T-helper 1 cell (primary cell): ENCODE measurements around the gene UPK1A.
"Not testable (repeated sequence)": the region's sequence is repeated elsewhere in the genome, so short reads cannot be mapped to it uniquely, and the experiment has no call there.

Experiments used
- DNase-seq, 5 donors: peaks; one replicate each; pipeline ENCODE4 v3.0.0-alpha.2; 2012 to 2020

The UPK1A gene

DNA sequence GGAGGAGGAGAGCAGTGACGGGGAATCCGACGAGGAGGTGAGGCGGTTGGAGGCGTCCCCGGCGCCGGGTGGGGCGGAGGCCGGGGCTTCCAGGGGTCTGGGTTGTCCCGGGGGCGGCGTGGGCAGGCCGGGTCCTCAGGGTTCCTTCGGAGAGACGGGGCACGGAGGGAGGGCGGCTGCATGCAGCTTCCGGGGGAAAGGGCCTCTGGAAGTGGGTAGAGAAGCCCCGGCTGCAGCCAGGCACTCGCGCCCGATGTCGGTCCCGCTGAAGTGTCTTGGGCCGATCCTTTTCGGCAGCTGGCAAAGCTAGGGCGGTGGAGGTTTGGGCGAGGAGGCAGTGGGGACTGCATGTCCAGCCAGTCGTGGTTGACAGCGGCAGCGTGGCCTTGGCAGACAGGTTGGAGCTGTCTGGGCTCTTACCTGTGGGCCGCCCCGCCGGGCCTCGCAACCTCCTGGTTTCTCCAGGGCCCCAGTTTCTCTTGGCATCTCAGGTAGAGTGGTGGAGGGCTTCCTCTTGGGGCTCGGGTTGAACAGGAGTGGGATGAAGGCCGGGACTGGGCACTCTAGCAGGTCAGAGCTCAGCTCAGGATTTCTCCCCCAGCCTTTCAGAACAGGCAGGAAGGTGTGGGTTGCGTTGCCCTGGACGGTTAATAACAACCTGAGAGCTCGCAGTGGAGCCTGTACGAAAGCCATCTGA is 52.2 kb downstream of the UPK1A start:
- DNase-seq, result peak in 3 of 5 donors; percentile 32 to 51 (median 37)

DNA sequence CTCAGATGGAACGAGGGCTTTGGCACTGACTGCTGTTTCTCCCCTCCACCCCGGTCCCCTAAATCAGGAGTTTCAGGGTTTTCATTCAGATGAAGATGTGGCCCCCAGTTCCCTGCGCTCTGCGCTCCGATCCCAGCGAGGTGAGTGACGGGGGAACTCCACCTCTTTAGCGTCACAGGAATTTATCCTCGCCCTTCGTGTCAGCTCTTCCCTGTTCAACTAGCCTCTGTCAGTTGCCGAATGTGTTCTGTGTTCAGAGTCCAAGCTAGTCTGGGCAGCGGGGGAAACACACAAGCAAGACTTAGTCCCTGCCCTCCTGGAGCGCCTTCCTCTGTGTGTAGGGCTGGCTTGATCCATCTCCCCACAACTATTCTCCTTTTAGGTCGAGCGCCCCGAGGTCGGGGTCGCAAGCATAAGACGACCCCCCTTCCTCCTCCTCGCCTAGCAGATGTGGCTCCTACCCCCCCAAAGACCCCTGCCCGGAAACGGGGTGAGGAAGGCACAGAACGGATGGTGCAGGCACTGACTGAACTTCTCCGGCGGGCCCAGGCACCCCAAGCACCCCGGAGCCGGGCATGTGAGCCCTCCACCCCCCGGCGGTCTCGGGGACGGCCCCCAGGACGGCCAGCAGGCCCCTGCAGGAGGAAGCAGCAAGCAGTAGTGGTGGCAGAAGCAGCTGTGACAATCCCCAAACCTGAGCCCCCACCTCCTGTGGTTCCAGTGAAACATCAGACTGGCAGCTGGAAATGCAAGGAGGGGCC is 53.3 kb downstream of the UPK1A start:
- DNase-seq, result no peak

DNA sequence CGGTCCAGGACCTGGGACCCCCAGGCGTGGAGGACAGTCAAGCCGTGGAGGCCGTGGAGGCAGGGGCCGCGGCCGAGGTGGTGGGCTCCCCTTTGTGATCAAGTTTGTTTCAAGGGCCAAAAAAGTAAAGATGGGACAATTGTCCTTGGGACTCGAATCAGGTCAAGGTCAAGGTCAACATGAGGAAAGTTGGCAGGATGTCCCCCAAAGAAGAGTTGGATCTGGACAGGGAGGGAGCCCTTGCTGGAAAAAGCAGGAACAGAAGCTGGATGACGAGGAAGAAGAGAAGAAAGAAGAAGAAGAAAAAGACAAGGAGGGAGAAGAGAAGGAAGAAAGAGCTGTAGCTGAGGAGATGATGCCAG is 53.8 kb downstream of the UPK1A start:
- no peak for DNase-seq

DNA sequence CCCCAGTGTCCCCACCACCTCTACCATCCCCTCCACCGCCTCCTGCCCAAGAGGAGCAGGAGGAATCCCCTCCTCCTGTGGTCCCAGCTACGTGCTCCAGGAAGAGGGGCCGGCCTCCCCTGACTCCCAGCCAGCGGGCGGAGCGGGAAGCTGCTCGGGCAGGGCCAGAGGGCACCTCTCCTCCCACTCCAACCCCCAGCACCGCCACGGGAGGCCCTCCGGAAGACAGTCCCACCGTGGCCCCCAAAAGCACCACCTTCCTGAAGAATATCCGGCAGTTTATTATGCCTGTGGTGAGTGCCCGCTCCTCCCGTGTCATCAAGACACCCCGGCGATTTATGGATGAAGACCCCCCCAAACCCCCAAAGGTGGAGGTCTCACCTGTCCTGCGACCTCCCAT is 54.3 kb downstream of the UPK1A start:
- no peak for DNase-seq

DNA sequence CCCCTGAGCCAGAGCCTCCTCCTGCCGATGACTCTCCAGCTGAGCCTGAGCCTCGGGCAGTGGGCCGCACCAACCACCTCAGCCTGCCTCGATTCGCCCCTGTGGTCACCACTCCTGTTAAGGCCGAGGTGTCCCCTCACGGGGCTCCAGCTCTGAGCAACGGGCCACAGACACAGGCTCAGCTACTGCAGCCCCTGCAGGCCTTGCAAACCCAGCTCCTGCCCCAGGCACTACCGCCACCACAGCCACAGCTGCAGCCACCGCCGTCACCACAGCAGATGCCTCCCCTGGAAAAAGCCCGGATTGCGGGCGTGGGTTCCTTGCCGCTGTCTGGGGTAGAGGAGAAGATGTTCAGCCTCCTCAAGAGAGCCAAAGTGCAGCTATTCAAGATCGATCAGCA is 55.1 kb downstream of the UPK1A start:
- DNase-seq, result no peak

DNA sequence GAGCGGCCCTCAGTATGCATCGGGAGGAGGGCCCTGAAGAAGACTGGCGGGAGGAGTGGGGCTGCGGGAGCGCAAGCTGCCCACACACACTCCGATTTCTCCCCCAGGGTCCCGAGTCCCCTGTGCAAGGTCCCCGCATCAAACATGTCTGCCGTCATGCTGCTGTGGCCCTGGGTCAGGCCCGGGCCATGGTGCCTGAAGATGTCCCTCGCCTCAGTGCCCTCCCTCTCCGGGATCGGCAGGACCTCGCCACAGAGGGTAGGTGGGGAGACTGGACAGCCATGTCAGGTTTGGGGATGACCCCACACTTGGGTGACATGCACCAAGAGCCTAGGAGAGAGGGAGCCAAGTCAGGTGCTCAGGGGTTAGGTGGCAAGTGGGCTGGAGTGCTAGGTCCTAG is 56.1 kb downstream of the UPK1A start:
- no peak for DNase-seq

DNA sequence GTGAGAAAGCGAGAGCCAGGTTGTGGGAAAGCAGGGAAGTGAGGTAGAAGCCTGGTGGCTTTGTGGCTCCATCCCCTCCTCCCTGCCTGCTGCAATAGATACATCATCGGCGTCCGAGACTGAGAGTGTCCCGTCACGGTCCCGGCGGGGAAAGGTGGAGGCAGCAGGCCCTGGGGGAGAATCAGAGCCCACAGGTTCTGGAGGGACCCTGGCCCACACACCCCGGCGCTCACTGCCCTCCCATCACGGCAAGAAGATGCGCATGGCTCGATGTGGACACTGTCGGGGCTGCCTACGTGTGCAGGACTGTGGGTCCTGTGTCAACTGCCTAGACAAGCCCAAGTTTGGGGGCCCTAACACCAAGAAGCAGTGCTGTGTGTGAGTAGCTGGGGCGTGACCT is 56.6 kb downstream of the UPK1A start:
- no peak for DNase-seq

GRCh38 chr19:35723671-35724070 is 57.4 kb downstream of the UPK1A start:
- DNase-seq, result no peak

GRCh38 chr19:35724132-35724531 is 57.8 kb downstream of the UPK1A start:
- DNase-seq, result not testable (repeated sequence)

GRCh38 chr19:35724560-35724959 is 58.2 kb downstream of the UPK1A start:
- DNase-seq, result no peak

DNA sequence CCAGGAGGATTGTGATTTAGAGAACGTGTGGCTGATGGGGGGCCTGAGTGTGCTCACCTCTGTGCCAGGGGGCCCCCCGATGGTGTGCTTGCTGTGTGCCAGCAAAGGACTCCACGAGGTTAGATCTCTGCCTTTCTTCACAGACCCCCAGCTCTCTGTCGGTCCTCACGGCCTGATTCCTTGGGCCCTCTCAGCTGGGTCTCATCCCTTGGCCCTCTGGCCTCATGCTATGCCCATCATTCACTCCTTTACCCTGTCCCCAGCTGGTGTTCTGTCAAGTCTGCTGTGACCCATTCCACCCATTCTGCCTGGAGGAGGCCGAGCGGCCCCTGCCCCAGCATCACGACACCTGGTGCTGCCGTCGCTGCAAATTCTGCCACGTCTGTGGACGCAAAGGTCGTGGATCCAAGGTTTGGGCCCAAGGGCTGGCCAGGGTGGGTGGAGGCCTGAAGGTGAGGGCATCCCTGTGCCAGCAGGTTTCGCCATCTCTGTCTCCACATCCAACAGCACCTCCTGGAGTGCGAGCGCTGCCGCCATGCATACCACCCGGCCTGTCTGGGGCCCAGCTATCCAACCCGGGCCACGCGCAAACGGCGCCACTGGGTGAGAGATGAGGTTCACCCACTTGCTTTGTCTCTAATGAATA is 59.0 kb downstream of the UPK1A start:
- no peak for DNase-seq

DNA sequence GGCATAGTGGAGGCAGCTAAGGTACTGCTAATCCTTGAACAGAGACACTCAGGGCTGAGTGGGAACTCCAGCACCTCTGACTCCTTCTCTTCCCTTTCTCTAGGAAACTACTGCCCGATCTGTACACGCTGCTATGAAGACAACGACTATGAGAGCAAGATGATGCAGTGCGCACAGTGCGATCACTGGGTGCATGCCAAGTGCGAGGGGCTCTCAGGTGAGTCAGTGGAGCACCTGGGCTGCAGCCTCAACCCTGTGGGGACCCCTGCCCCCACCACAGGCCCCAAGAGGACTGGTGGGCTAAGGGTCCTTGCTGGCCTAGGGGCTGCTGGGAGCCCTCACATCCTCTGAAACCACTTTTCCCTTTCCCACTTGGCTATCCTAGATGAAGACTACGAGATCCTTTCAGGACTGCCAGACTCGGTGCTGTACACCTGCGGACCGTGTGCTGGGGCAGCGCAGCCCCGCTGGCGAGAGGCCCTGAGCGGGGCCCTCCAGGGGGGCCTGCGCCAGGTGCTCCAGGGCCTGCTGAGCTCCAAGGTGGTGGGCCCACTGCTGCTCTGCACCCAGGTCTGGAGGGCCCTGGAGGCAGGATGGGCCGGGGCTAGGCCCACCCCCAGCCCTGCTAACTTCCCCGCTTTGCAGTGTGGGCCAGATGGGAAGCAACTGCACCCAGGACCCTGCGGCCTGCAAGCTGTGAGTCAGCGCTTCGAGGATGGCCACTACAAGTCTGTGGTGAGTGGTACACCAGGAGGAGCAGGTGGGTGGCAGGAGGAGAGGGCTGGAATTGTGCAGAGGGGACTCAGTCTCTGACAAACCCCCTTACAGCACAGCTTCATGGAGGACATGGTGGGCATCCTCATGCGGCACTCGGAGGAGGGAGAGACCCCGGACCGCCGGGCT is 61.0 kb downstream of the UPK1A start:
- DNase-seq, result no peak
